Dermis microvascular lymphatic vessel endothelial cell (primary cell): ENCODE data around the gene TMEM80. TPM values are rescaled to one million over a fixed set of nuclear protein-coding genes. Genes with fewer than 3 reads are reported as not detected.
A peak's percentile ranks its signal among the peaks of the same experiment; 100 is the strongest.

ENCODE experiments used
- DNase-seq, 2 donors: peaks; one replicate each; pipeline versions ENCODE4 v3.0.0 to v3.0.0-alpha.2; 2010; ENCODE audit warnings: low read depth in 2 of 2
- total RNA-seq: library from RNA; depleted of rRNA; stranded (reverse); fragments of >200 nt; gene quantifications from 2 replicates; pipeline ENCODE4 v1.2.1, GENCODE V29; 2014

Gene TMEM80
- total RNA-seq, 1 donor from 2014 or later, result 7.6 TPM

DNA sequence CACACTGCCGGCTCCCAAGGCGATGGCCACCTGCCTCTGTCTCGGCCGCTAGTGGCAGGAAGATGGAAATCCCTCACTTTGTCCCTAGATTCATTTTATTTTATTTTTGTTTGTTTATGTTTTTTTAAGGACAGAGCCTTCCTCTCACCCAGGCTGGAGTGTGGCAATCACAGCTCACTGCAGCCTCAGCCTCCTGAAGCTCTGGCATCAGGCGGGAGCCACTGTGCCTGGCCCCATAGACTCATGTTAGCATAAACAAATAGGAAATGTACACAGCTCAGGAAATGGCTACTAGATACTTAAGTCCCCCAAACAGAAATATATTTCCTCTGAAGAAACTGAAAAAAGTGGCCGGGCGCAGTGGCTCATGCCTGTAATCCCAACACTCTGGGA lies 3.5 kb downstream of the TMEM80 start:
- DNase-seq, result no peak

DNA sequence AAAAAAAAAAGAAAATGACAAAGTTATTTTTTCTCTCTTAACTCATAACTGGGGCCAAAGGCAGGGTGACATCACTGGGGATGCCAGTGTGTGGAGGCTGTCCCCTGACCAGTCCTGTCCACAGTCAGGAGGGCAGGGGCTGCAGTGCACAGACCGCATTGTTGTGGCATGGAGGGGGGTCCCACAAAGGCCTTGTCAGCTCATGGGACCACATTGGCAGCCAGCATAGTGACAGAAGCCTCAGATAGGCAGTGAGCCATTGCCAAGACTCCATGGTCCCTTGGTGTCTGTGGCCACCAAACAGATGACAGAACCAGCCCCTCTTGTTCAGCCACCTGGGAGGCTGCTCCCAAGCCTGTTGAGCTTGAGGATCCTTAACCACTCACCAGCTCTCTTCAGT lies 4.1 kb downstream of the TMEM80 start:
- DNase-seq, result no peak

DNA sequence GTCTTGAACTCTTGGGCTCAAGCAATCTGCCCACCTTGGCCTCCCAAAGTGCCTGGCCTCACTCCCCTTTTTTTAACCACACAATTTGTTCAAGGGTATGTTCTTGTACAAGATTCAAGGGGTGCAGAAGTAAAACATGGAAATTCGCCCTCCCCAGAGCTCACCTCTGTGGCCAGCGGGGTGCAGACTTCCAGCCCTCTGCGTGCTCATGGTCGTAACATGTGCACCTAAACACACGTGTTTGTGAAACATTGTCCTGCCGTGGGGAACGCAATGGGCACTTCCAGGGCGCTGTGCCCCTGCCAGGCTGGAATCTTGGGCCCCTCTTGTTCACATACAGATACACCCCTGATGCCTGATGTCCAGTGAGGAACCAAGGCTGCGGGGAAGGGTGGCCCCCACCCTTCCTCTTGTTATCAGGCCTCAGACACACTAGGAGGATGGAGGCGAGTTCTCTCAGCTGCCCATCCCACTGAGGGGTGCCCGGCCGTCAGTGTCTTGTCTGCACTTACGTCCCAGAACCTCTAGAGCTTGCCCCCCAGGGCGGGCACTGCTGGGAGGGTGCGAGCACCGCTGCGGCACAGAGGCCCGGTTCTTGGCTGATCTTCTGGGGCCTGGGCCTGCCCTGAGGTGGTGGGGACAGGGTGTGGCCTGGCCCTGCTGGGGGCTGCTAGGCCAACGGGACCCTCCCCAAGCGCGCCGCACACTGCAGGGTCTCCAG lies 6.3 kb downstream of the TMEM80 start:
- DNase-seq, result no peak

DNA sequence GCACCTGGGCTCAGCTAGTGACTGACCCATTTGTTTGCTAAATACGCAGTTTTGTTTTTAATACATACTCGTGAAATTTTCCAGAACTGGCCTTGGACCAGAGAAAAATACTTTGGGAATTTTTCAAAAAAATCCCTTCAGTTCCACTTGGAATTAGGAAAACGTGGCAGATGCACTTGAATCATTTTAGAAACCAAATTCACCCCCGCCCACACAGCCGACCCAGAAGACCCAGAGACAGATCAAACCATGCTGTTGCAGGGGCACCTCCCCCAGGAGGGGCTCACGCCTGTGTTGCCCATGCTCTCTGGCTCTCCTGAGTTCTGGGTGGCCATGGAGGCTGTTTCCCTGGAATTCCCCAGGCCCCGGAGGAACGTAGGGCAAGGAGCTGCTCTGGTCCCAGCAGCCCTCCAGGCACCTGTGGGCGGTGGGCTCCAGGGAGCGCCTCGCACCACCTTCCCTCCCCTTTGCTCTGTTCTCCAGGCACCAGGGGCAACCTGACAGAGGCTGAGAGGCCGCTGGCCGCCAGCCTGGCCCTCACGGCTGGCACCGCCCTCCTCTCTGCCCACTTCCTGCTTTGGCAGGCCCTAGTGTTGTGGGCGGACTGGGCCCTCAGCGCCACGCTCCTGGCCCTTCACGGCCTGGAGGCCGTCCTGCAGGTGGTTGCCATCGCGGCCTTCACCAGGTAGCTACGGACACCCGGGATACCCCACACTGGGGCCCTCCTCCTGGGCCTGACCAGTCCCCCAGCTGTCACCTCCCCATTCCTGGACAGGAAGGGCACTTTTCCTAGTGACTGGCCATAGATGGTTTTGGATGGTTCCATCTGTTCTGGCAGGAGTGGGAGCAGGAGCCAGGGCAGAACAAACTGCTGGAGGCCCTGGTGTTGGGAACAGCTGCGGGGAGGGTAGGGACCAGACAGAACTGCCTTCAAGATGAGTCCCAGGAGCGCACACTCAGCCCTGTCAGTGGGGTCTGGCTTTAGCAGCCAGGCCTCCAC lies 7.1 kb downstream of the TMEM80 start:
- DNase-seq, result peak in 1 of 2 donors; percentile 30

DNA sequence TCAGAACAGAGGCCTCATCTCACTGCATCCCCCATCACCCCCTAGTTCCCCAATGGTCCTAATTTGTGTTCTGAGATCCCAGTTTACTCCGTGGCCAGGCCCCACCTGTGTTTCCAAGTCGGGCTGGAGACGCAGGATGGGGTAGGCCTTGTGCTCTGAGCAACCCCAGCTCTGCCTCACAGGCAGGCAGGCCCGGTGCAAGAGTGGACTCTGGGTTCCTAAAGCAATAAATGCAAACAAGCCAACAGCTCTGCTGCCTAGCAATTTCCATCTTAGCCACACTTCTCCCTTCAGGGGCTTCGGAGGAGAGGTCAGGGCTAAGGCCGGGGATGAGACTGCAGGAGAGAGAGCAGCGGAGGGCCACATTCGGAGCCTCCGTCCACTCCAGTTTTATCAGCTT lies 7.9 kb downstream of the TMEM80 start:
- DNase-seq, result no peak

DNA sequence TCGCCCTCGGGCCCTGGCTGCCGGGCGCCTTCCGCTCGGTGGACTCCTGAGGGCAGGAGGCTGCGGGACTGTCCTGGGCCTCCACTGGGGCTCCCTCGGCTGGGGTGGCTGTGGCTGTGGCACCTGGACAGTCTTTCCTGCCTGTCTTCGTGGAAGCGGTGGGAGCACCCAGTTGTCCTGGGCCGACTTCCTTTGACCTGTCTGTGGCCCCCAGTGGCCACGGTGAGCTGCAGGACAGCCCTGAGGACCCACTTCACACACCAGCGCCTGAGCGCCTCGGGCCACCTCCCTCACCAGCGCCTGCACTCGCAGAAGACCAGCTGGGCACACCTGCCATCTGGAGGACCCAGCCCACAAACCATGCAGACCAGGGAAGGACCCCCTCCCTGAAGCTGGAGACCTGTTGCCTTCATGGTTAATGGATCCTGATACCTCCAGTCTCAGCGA lies 8.6 kb downstream of the TMEM80 start:
- no peak for DNase-seq

DNA sequence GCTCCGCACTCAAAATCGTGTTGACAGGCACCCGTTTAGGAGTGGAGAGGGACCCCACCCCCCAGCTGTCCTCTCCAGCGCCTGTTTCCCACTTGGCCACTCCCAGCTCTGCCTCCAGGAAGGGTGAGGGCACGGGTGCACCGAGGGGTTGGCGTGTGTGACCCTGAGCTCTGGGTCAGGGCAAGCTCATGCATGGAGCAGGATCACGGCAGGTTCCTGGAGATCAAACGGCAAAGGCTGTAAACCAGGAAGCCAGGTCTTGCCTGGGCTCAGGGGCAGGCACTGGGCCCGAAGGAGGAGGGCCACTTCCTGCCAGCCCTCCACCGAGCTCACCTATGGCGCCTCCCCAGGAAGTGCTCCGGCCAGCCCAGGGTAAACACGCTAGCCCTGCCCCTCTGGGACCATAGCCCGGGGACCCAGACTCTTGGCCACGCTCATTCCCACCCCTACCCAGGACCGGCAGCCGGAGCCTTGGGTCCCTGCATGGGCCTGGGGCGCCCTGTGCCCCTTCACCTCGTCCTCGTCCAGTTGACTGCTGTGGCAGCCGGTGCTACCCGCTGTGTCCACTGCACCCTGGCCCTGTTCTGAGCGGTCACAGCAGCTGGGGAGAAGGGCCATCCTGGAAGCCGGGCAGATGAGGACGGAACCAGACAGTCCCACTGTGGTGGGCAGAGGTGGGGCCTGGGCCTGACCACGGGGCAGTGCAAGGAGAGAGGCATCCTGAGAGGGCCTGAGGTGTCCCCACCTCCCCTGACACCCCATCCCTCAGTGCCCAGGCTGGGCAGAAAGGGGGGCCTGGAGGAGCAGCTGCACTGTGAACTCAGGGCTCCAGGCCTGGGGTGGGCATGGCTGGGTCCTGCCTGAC lies 9.4 kb downstream of the TMEM80 start:
- no peak for DNase-seq

DNA sequence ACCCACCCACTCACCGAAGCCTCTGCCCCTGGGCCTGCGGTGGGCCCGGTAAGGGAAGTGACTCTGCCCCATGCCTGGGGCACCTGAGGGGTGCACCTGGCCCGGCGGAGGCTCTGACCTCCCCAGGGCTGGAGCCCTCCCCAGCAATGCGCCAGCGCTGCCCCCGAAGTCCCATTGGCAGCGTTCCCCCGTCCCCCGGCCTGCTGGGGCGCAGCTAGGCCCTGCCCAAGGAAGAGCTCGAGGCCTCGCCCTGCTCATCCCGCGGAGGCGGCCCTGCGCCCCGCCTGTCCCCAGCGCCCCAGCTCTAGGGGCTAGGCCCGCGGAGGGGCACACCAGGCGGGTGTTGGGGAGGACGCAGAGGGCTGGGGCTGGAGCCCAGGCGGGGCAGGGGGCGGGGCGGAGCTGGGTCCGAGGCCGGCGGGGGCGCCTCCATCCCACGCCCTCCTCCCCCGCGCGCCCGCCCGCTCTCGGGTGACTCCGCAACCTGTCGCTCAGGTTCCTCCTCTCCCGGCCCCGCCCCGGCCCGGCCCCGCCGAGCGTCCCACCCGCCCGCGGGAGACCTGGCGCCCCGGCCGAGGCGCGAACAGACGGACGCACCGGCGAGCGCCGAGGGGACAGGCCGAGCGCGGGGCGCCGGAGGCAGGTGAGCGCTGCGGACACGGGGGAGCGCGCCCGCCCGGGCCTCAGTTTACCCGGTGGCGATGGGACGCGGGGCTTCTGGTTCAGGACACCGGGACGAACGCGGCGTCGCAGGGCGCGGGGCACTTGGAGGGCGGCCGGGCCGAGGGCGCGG lies 10.2 kb downstream of the TMEM80 start, which contains the start of gene EPS8L2:
Gene EPS8L2, plus strand, starts transcription at position 586 of the 793 bp plus-strand sequence. CDS start 3,177 bp downstream, outside the sequence.
- no peak for DNase-seq

DNA sequence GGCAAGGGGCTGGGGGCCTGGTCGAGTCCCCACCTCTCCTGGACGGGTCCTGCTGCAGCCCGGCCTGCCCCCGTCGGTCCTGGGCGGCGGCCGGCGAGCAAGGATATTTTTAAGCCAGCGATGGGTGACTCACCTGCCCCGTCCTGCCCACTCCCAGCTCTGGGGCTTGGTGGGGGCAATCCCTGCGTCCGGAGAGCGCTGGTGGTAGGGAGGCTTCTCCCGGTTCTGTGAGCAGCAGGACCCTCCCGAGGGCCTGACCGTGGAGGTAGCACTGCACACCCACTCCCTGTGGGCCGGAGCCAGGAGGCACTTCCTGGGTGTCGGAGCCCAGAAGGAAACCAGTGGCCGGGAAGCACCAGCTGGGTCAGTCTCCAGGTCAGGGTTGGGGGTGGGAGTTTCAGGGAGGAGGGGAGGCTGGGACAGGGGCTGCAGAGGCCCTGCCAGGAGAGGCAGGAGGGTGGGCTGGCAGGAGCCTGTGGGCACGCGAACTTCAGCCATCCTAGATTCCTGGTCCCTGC lies 10.9 kb downstream of the TMEM80 start:
- peak in 1 of 2 donors; percentile 37 for DNase-seq

DNA sequence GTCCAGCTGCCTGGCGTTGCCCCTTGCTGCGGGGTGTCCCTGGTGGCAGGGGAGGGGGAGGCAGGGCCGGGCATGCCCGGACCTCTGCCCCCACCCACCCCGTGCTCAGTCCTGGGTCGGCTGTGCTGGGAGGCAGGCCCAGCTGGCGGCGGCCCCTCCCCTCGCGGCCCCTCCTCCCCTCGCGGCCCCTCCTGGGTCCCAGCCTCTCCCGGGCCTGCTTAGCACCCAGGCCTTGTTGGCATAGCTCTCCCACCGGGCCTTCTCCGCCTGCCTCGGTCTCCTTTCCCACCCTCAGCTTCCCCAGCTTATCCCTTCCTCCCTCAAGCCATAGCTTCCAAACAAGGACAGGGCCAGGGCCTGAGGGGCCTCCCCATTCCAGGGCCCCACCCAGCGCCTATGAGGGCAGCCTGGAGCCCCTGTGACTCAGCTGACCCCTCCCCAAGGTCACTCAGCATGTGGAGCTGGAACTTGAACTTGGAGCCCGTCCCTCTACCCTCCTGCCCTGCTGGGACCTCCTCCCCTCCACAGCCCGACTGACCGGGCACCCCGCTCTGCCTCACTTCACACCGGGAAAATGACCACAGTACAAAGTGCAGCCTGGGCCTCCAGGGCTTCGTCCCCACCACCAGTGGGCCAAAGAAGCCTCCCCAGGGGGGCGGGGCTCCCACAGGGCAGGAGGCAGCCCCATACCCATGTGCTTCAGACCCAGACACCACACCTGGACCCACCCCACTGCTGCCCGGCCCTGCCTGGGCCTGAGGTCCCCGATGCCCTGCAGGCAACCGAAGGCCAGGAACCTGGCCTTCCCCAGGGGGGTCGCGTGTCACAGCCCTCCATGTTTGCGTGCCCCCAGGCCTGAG lies 11.6 kb downstream of the TMEM80 start:
- no peak for DNase-seq

DNA sequence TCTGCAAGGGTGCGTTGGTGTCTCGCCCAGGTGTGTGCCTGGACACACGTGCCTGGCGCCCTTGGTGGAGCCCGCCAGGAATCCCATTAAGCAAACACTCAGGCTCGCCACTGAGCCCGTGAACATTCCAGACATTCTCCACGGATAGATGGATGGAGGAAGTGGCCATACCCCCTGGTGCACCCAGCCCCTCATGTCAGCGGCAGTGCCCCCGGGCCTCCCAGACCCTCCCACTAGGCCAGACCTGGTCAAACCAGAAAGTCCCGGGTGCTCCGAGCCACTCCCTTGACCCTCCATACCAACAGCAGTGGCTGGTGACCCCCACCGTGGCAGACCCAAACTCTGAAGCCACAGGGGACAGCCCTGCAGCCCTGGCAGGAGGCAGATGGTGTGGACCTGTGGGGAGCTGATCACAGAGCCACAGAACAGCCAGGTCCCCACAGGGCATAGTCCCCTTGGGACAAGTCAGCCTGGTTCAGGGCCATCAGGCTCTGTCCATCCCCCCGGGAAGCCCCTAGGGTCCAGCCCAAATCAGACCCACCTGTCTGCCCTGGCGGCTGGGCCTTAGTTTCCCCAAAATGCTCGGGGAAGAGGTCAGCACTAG lies 12.3 kb downstream of the TMEM80 start:
- DNase-seq, result no peak

DNA sequence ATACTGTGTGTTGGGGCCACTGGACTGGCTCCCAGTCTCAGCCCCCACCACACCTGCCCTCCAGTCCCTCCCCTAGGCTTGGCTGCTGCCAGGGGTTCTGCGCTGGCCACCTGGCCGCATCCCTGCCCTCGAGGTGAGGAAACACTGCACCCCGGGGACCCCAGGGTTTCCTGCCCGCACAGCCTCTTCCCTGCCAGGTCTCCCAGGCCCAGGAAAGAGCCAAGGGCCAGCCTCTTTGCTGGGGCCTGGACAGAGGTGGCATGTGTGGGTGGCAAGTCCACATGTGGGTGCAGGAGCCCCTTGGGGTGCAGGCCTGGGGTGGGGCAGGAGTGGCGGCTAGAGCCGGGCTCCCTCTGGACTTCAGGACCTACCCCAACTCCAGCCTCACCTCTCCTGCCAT lies 12.9 kb downstream of the TMEM80 start:
- DNase-seq, result no peak

DNA sequence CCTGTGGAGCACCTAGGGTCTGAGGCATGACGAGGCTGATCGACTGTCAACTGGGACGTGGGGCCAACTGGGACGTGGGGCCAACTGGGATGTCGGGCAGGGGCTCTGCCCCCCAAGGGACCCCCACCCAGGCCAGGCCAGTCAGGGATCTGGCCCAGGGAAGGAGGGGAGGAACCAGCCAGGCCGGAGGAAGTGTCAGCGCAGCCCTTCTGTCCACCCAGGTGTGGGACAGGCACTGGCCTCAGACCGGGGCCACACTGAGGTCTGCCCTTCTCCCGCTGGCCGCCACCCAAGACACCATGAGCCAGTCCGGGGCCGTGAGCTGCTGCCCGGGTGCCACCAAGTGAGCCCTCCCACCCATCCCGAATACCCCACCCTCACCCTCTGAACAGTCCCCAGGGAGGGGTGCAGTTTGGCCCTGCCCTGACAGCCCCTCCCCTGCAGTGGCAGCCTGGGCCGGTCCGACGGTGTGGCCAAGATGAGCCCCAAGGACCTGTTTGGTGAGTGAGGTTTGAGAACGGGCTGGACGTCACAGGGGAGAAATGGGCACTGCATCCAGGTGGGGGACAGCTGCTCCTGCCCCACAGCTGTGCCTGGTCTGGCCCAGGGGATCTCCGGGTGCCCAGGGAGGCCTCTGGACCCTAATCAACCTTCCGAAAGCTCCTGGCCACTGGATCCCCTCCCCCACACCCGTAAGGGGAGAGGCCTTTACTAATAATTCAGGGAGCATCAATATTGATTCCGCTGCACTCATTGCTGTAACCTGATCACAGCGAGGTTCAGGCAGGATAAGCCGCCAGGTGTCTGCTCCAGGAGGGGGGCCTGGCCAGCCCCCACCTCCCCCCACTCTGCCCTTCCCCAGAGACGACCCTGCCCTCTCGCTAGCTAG lies 13.7 kb downstream of the TMEM80 start:
- DNase-seq, result no peak

DNA sequence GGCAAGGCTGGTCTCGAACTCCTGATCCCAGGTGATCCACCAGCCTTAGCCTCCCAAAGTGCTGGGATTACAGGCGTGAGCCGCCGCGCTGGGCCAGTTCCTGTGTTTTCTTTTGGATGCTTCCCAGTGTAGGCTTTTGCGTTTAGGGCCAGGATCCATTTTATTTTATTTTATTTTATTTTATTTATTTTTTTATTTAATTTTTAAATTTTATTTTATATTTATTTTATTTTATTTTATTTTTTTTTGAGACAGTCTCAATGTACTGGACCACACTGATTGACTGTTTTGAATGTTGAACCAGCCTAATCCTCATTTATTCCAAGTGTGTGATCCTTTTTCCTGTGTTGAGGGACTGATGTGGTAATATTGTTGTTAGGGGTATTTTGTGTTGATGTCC lies 18.8 kb downstream of the TMEM80 start:
- DNase-seq, result no peak

DNA sequence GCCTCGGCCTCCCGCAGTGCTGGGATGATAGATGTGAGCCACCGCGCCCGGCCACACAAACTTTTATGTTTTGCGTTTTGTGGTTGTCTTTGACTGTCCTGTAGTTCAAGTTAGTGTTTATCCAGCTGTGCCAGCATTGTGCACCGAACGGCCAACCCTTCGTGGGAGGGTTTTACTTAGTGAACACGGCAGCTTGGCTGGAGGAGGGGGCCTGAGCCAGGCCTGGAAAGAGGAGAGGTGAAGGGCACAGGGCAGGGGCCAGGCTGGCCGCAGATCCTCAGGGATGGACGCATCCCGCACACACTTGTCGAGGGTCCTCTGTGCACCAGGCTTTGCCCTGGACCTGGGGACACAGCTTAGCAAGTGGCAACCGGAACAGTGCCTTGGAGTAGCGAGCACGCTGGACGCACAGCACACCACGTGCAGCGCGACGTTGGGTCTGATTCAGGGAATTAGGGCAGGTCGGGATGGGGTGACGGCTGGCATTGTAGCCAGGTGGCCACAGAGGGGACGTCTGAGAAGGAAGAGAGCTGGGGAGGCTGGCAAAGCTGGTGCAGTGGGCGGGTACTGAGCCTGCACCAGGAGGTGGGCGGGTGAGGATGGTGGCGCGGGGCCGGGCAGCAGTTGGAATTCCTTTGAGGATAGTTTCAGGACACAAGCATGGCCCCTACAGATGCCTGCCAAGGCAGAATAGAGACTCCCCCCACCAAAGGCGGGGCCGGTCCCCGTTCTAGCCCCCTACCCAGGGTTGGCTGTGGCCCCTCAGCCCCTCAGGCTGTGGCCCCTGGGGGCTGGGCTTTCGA lies 23.8 kb downstream of the TMEM80 start:
- no peak for DNase-seq

DNA sequence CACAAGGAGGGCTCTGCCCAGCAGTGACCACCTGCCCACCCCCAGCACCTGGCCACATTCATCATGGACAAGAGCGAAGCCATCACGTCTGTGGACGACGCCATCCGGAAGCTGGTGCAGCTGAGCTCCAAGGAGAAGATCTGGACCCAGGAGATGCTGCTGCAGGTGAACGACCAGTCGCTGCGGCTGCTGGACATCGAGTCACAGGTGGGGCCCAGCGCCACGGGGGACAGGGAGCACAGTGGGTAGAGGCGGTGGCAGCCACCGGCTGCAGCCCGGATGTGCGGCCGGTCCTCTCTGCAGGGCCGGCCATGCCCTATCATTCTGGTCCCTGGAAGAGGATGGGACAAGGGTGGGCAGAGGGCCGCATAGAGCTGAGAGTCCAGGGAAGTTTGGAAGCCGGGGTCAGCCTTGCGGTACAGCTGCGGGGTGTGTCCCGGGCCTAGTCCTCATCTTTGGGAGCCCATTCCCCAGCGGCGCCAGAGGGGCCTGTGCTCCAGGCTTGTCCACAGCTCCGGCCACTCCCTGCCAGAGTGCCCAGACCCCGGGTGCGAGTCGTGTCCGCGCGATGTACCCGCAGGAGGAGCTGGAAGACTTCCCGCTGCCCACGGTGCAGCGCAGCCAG lies 24.5 kb downstream of the TMEM80 start:
- DNase-seq, result no peak
